A673 (cell line): ENCODE results near the gene RETREG3.

Experiments
- EZH2 ChIP-seq: fragments of 200-600 bp; sonication (generic); IDR thresholded peaks from 2 replicates; pipeline ENCODE4 v1.6.1; 2017; ENCODE audit warnings: borderline replicate concordance, low read depth, mild to moderate bottlenecking, mixed read lengths, antibody characterized with exemption, low read length; ENCODE audit not compliant: poor library complexity, severe bottlenecking
- TF ChIP-seq, protein P1 (sequence below): fragments of 300-800, 200-600 bp; sonication (generic); conservative IDR thresholded peaks from 2 replicates; pipeline ENCODE4 v1.5.1; 2017; ENCODE audit warnings: low read depth, mild to moderate bottlenecking, antibody characterized with exemption, low read length, moderate library complexity, mixed read lengths

- TF ChIP-seq, protein P1, sequence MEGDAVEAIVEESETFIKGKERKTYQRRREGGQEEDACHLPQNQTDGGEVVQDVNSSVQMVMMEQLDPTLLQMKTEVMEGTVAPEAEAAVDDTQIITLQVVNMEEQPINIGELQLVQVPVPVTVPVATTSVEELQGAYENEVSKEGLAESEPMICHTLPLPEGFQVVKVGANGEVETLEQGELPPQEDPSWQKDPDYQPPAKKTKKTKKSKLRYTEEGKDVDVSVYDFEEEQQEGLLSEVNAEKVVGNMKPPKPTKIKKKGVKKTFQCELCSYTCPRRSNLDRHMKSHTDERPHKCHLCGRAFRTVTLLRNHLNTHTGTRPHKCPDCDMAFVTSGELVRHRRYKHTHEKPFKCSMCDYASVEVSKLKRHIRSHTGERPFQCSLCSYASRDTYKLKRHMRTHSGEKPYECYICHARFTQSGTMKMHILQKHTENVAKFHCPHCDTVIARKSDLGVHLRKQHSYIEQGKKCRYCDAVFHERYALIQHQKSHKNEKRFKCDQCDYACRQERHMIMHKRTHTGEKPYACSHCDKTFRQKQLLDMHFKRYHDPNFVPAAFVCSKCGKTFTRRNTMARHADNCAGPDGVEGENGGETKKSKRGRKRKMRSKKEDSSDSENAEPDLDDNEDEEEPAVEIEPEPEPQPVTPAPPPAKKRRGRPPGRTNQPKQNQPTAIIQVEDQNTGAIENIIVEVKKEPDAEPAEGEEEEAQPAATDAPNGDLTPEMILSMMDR = no peak
- no peak for TF ChIP-seq EZH2
Observed at GRCh38 chr17:42543190-42544079, 65.7 kb downstream of the RETREG3 start.
